8988T (cell line): Measurements from ENCODE around the gene LHX4.
A peak's percentile ranks its signal among the peaks of the same experiment; 100 is the strongest.

Experiments
- DNase-seq: peaks from one replicate; pipeline ENCODE4 v3.0.0; 2011

LHX4 gene

GRCh38 chr1:180229483-180230415, at the start of gene LHX4:
LHX4 (plus strand) TSS chr1:180230264; CDS start chr1:180230530, 266 bp downstream.
- DNase-seq = peak; percentile 93

- DNase-seq = no peak
These were observed 49.0 kb upstream of the LHX4 start for GRCh38 chr1:180181048-180181447.

- no peak for DNase-seq
These were observed 47.9 kb upstream of the LHX4 start for GRCh38 chr1:180181996-180182642.

GRCh38 chr1:180182643-180183311, 47.3 kb upstream of the LHX4 start:
- no peak for DNase-seq

GRCh38 chr1:180183426-180183825, 46.6 kb upstream of the LHX4 start:
- DNase-seq = no peak

- DNase-seq = no peak
These were observed 46.0 kb upstream of the LHX4 start for GRCh38 chr1:180184041-180184440.

GRCh38 chr1:180185281-180185680, 44.8 kb upstream of the LHX4 start:
- no peak for DNase-seq

GRCh38 chr1:180185971-180186645, 44.0 kb upstream of the LHX4 start:
- DNase-seq = no peak

GRCh38 chr1:180186831-180187230, 43.2 kb upstream of the LHX4 start:
- DNase-seq = no peak

- DNase-seq = no peak
These were observed 42.4 kb upstream of the LHX4 start for GRCh38 chr1:180187626-180188025.

- DNase-seq = peak; percentile 77
These were observed 42.0 kb upstream of the LHX4 start for GRCh38 chr1:180188091-180188506.

GRCh38 chr1:180188684-180189175, 41.3 kb upstream of the LHX4 start:
- DNase-seq = no peak

GRCh38 chr1:180190091-180190490, 40.0 kb upstream of the LHX4 start:
- DNase-seq = no peak

GRCh38 chr1:180192172-180192571, 37.9 kb upstream of the LHX4 start:
- DNase-seq = no peak

- DNase-seq = no peak
These were observed 36.7 kb upstream of the LHX4 start for GRCh38 chr1:180193141-180194047.

GRCh38 chr1:180194048-180194425, 36.0 kb upstream of the LHX4 start:
- no peak for DNase-seq

- DNase-seq = no peak
These were observed 35.4 kb upstream of the LHX4 start for GRCh38 chr1:180194546-180195207.

GRCh38 chr1:180195401-180195800, 34.7 kb upstream of the LHX4 start:
- no peak for DNase-seq

- no peak for DNase-seq
These were observed 34.1 kb upstream of the LHX4 start for GRCh38 chr1:180195916-180196315.

GRCh38 chr1:180196436-180197003, 33.5 kb upstream of the LHX4 start:
- no peak for DNase-seq

- no peak for DNase-seq
These were observed 32.8 kb upstream of the LHX4 start for GRCh38 chr1:180197231-180197630.
